Ascending aorta (tissue), 2 donors: ENCODE measurements around the gene ECI1. TPM values are rescaled to one million over a fixed set of nuclear protein-coding genes. Genes with fewer than 3 reads are reported as not detected.

Experiments used
- DNase-seq, 2 donors: peaks; one replicate each; pipeline ENCODE4 v3.0.0-alpha.2; 2019; ENCODE audit warnings: low spot score in 2 of 2
- H3K27ac ChIP-seq, 2 donors: fragments of 200-600 bp; sonication (generic); one replicate each; pipeline ENCODE4 v1.5.1; 2016 to 2017; ENCODE audit warnings: mild to moderate bottlenecking in 1 of 2
- H3K27me3 ChIP-seq: fragments of 200-600 bp; sonication (generic); one replicate; pipeline ENCODE4 v1.5.1; 2017
- H3K36me3 ChIP-seq, 2 donors: fragments of 200-600 bp; sonication (generic); one replicate each; pipeline ENCODE4 v1.5.1; 2016
- H3K4me1 ChIP-seq, 2 donors: fragments of 200-600 bp; sonication (generic); one replicate each; pipeline ENCODE4 v1.5.1; 2016 to 2017; ENCODE audit warnings: mild to moderate bottlenecking in 1 of 2
- H3K4me3 ChIP-seq, 2 donors: fragments of 200-600 bp; sonication (generic); one replicate each; pipeline ENCODE4 v1.5.1; 2016 to 2017; ENCODE audit warnings: mild to moderate bottlenecking in 1 of 2
- H3K9me3 ChIP-seq, 2 donors: fragments of 200-600 bp; sonication (generic); one replicate each; pipeline ENCODE4 v1.5.1; 2016
- CTCF ChIP-seq, 3 experiments: fragments of 200-600 bp in 2 of 3; fragments of 450-650 bp in 1 of 3; sonication (generic) in 2 of 3; IDR thresholded peaks; one replicate each; pipeline ENCODE4 v1.5.1; 2016 to 2019; ENCODE audit warnings: antibody characterized with exemption in 3 of 3, mild to moderate bottlenecking in 1 of 3, moderate library complexity in 1 of 3
- intact Hi-C: fragments of 100-400 bp; cut with DNase I; formaldehyde crosslinking; loops from one replicate; pipeline ENCODE4 v1.15.1; 2023
- total RNA-seq: library from RNA; depleted of rRNA; stranded (reverse); fragments of >200 nt; gene quantifications from one replicate; pipeline ENCODE4 v1.1.0, GENCODE V29; 2016

The ECI1 gene
- total RNA-seq, 1 donor from 2014 or later: 10.9 TPM

GRCh38 chr16:2287916-2288547 lies 36.6 kb upstream of the ECI1 start:
- DNase-seq: no peak
- Histone ChIP-seq H3K36me3 (peaks cover 39 to 80% of the 10 kb centered on the region in 2 donors), H3K4me3 (no peak overlapping the region), H3K4me1 (no peaks in the 10 kb centered on the region), H3K9me3 (no peaks in the 10 kb centered on the region), H3K27me3 (no peaks in the 10 kb centered on the region), H3K27ac (no peak overlapping the region)
- no peak for TF ChIP-seq CTCF (IDR thresholded peaks at IDR 0.05)
- intact Hi-C loops: no loop called here

- no peak for TF ChIP-seq CTCF (IDR thresholded peaks at IDR 0.05)
- H3K27me3 ChIP-seq: no peaks in the 10 kb centered on the region
- peaks cover 36 to 74% of the 10 kb centered on the region in 2 donors for H3K36me3 ChIP-seq
- no peak overlapping the region for H3K4me3 ChIP-seq
- DNase-seq: no peak
- intact Hi-C loops: no loop called here
- H3K4me1 ChIP-seq: no peaks in the 10 kb centered on the region
- H3K9me3 ChIP-seq: no peaks in the 10 kb centered on the region
- H3K27ac ChIP-seq: no peak overlapping the region
These were observed 35.2 kb upstream of the ECI1 start for GRCh38 chr16:2286550-2286949.

GRCh38 chr16:2285731-2286191 lies 34.4 kb upstream of the ECI1 start:
- no peak for TF ChIP-seq CTCF (IDR thresholded peaks at IDR 0.05)
- Histone ChIP-seq H3K36me3 (peaks cover 31 to 71% of the 10 kb centered on the region in 2 donors), H3K4me1 (no peaks in the 10 kb centered on the region), H3K9me3 (no peaks in the 10 kb centered on the region), H3K27ac (no peak overlapping the region), H3K27me3 (no peaks in the 10 kb centered on the region), H3K4me3 (no peak overlapping the region)
- intact Hi-C loops: no loop called here
- DNase-seq: no peak

- DNase-seq: no peak
- TF ChIP-seq CTCF (IDR thresholded peaks at IDR 0.05): no peak
- no peaks in the 10 kb centered on the region for H3K27me3 ChIP-seq
- no peak overlapping the region for H3K27ac ChIP-seq
- H3K4me1 ChIP-seq: no peaks in the 10 kb centered on the region
- no peak overlapping the region for H3K4me3 ChIP-seq
- peaks cover 23 to 70% of the 10 kb centered on the region in 2 donors for H3K36me3 ChIP-seq
- no peaks in the 10 kb centered on the region for H3K9me3 ChIP-seq
- intact Hi-C loops: no loop called here
These were observed 33.6 kb upstream of the ECI1 start for GRCh38 chr16:2284797-2285576.

DNA sequence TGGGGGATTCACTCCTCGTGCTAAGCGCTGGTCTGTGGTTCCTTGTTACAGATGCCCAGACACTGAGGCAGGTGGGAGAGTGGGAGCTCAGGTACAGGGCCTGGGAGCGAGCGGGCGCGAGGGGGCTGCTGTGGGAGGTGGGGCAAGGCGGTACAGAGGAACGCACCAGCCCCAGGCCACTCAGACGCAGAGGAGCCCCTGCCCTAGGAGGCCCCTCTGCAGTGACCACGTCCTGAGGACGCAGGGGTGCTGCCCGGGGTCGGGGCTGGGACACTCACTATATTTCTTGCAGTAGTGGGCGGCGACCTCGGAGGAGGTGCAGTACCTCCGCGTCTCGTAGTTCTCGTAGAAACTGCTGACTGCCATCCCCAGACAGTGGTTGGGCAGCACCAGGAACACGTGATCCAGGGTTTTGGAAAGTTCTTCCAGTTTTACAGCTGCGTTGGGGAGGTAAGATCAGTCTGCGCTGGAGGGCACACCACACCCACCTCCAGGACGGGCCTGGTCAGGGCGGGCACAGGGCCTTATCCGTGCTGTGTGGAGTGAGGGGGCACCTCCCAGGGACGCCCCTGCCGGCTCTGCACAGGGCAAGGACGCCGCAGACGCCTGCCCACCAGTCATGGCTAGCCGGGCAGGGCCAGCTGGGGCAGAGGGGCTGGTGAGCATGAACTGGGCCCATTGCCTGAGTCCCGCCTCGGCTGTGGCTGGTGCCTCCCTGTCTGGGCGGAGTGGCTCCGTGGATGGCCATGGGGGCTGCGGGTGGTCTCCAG lies 32.8 kb upstream of the ECI1 start:
- H3K27me3 ChIP-seq: no peaks in the 10 kb centered on the region

More for the DNA sequence above, 32.8 kb upstream of the ECI1 start:
- Histone ChIP-seq H3K36me3 (peaks cover 18 to 70% of the 10 kb centered on the region in 2 donors), H3K4me1 (no peaks in the 10 kb centered on the region), H3K9me3 (no peaks in the 10 kb centered on the region), H3K27ac (no peak overlapping the region), H3K4me3 (no peak overlapping the region)
- DNase-seq: no peak
- intact Hi-C loops: no loop called here
- TF ChIP-seq CTCF (IDR thresholded peaks at IDR 0.05): no peak
